Subcutaneous adipose tissue (tissue), 4 donors: Measurements from ENCODE around the gene MRPL14. TPM values are rescaled to one million over a fixed set of nuclear protein-coding genes. Genes with fewer than 3 reads are reported as not detected.

Experiments used
- CTCF ChIP-seq: fragments of 450-650 bp; IDR thresholded peaks from one replicate; pipeline ENCODE4 v1.5.1; 2016; ENCODE audit warnings: low read depth, mild to moderate bottlenecking, control low read depth, antibody characterized with exemption, moderate library complexity
- total RNA-seq, 4 donors: library from RNA; depleted of rRNA; stranded (reverse); fragments of >200 nt; gene quantifications; one replicate each; pipeline ENCODE4 v1.1.0, GENCODE V29; 2016

Gene MRPL14
- total RNA-seq, 4 donors from 2014 or later: 26.2 to 30.8 (median 27.6) TPM

GRCh38 chr6:44110966-44111365 is 16.3 kb downstream of the MRPL14 start:
- TF ChIP-seq CTCF: no peak

- no peak for TF ChIP-seq CTCF
These were observed 17.1 kb downstream of the MRPL14 start for GRCh38 chr6:44110005-44110676.

GRCh38 chr6:44109212-44109611 is 18.0 kb downstream of the MRPL14 start:
- TF ChIP-seq CTCF: no peak

GRCh38 chr6:44108471-44108870 is 18.8 kb downstream of the MRPL14 start:
- TF ChIP-seq CTCF: no peak

GRCh38 chr6:44107017-44107416 is 20.2 kb downstream of the MRPL14 start:
- no peak for TF ChIP-seq CTCF

- TF ChIP-seq CTCF: no peak
These were observed 21.1 kb downstream of the MRPL14 start for GRCh38 chr6:44105993-44106740.

GRCh38 chr6:44105146-44105545 is 22.1 kb downstream of the MRPL14 start:
- no peak for TF ChIP-seq CTCF
